CD14-positive monocyte (primary cell): ENCODE data around the gene ATP1B2. TPM values are rescaled to one million over a fixed set of nuclear protein-coding genes. Genes with fewer than 3 reads are reported as not detected.

Experiments
- DNase-seq, 3 donors: peaks; one replicate each; pipeline ENCODE4 v3.0.0-alpha.2; 2011 to 2022
- H2AFZ ChIP-seq: 2 replicates; pipeline ENCODE4 v1.6.0; 2012; ENCODE audit warnings: mild to moderate bottlenecking, low read depth, low read length, inconsistent platforms; ENCODE audit not compliant: insufficient read depth, poor library complexity, severe bottlenecking
- H3K27ac ChIP-seq, 2 donors: 1 replicate in 1 of 2; 2 replicates in 1 of 2; pipeline ENCODE4 v1.5.1; 2012 to 2013; ENCODE audit warnings: low read length in 2 of 2, control low read depth in 1 of 2, inconsistent platforms in 1 of 2, low read depth in 1 of 2, mild to moderate bottlenecking in 1 of 2
- H3K27me3 ChIP-seq, 2 donors: one replicate each; pipeline versions ENCODE4 v1.6.0 to v1.6.1; 2011 to 2013; ENCODE audit warnings: low read length in 2 of 2; ENCODE audit not compliant: control insufficient read depth in 2 of 2, insufficient read depth in 2 of 2
- H3K36me3 ChIP-seq, 2 donors: replicated peaks in 1 of 2; 1 replicate in 1 of 2; 2 replicates in 1 of 2; pipeline versions ENCODE4 v1.5.1 to v1.6.1; 2012 to 2013; ENCODE audit warnings: low read length in 2 of 2, control low read depth in 1 of 2, inconsistent platforms in 1 of 2, mild to moderate bottlenecking in 1 of 2; ENCODE audit not compliant: insufficient read depth in 2 of 2, control insufficient read depth in 1 of 2
- H3K4me1 ChIP-seq, 2 donors: 1 replicate in 1 of 2; 2 replicates in 1 of 2; pipeline versions ENCODE4 v1.5.1 to v1.6.1; 2012 to 2013; ENCODE audit warnings: low read length in 2 of 2, control low read depth in 1 of 2, inconsistent platforms in 1 of 2, mild to moderate bottlenecking in 1 of 2, moderate library complexity in 1 of 2; ENCODE audit not compliant: insufficient read depth in 2 of 2, control insufficient read depth in 1 of 2
- H3K4me2 ChIP-seq: replicated peaks from 2 replicates; pipeline ENCODE3; 2012; ENCODE audit warnings: low read length, moderate library complexity, mild to moderate bottlenecking; ENCODE audit not compliant: poor library complexity, severe bottlenecking; ENCODE audit errors: extremely low read depth
- H3K4me3 ChIP-seq, 3 experiments: fragments of 200-600 bp in 1 of 3; sonication (generic) in 1 of 3; replicated peaks in 1 of 3; 1 replicate in 2 of 3; 2 replicates in 1 of 3; pipeline ENCODE4 v1.5.1; 2011 to 2013; ENCODE audit warnings: low read length in 3 of 3, mild to moderate bottlenecking in 3 of 3, control low read depth in 2 of 3, low read depth in 2 of 3, inconsistent platforms in 1 of 3, moderate library complexity in 1 of 3
- H3K79me2 ChIP-seq: 2 replicates; pipeline ENCODE4 v1.6.0; 2012; ENCODE audit warnings: mild to moderate bottlenecking, control low read depth, inconsistent platforms, low read length, moderate library complexity; ENCODE audit not compliant: insufficient read depth
- H3K9ac ChIP-seq: 2 replicates; pipeline ENCODE4 v1.6.0; 2017; ENCODE audit warnings: low read length, mild to moderate bottlenecking; ENCODE audit not compliant: insufficient read depth, poor library complexity, severe bottlenecking
- H3K9me3 ChIP-seq, 2 donors: replicated peaks in 1 of 2; 1 replicate in 1 of 2; 2 replicates in 1 of 2; pipeline versions ENCODE4 v1.5.1 to v1.6.1; 2012 to 2013; ENCODE audit warnings: low read length in 2 of 2, control low read depth in 1 of 2; ENCODE audit not compliant: control insufficient read depth in 1 of 2, insufficient read depth in 1 of 2
- H4K20me1 ChIP-seq: 2 replicates; pipeline ENCODE4 v1.6.0; 2012; ENCODE audit warnings: mild to moderate bottlenecking, low read length, control low read depth, moderate library complexity; ENCODE audit not compliant: insufficient read depth
- H3K27ac Mint-ChIP-seq, 7 donors: one replicate each; pipeline ENCODE4 v1.8.0; 2020; ENCODE audit warnings: mild to moderate bottlenecking in 7 of 7, mixed read lengths in 7 of 7, moderate library complexity in 6 of 7, inconsistent platforms in 2 of 7
- H3K27me3 Mint-ChIP-seq, 3 donors: one replicate each; pipeline ENCODE4 v1.8.0; 2021 to 2022; ENCODE audit warnings: low read depth in 3 of 3, mild to moderate bottlenecking in 3 of 3, mixed read lengths in 3 of 3, moderate library complexity in 3 of 3, inconsistent platforms in 1 of 3
- H3K36me3 Mint-ChIP-seq, 2 donors: one replicate each; pipeline ENCODE4 v1.8.0; 2020; ENCODE audit warnings: mixed read lengths in 2 of 2, inconsistent platforms in 1 of 2, mild to moderate bottlenecking in 1 of 2
- H3K4me1 Mint-ChIP-seq: one replicate; pipeline ENCODE4 v1.8.0; 2020; ENCODE audit warnings: mild to moderate bottlenecking, mixed read lengths
- H3K4me3 Mint-ChIP-seq, 2 donors: one replicate each; pipeline ENCODE4 v1.8.0; 2020; ENCODE audit warnings: mild to moderate bottlenecking in 2 of 2, mixed read lengths in 2 of 2, moderate library complexity in 1 of 2
- H3K9me3 Mint-ChIP-seq, 7 donors: one replicate each; pipeline ENCODE4 v1.8.0; 2020 to 2022; ENCODE audit warnings: mixed read lengths in 7 of 7, mild to moderate bottlenecking in 6 of 7, moderate library complexity in 6 of 7, inconsistent platforms in 2 of 7
- WGBS: methylation state at CpG from one replicate; pipeline ENCODE4 v1.1.5; 2013; ENCODE audit warnings: missing lambda C conversion rate; ENCODE audit not compliant: insufficient coverage; 5-methylcytosine and 5-hydroxymethylcytosine counted together
- intact Hi-C, 2 donors: fragments of 100-400 bp; cut with micrococcal nuclease; formaldehyde crosslinking; loops; one replicate each; pipeline versions ENCODE4 v1.15.0 to v1.15.1; 2023
- polyA plus RNA-seq, 3 donors: library from polyadenylated mRNA; depleted of rRNA in 1 of 3; unstranded in 2 of 3; stranded (reverse) in 1 of 3; fragments of 300-500 nt in 2 of 3; fragments of >200 nt in 1 of 3; fragmentation: Illumina TruSeq in 2 of 3; gene quantifications; 1 replicate in 2 of 3; 2 replicates in 1 of 3; pipeline ENCODE4 v1.2.3, GENCODE V29; 2012 to 2021
- TF ChIP-seq, protein P1 (sequence below): fragments of 200-600 bp; IDR thresholded peaks from one replicate; pipeline ENCODE4 v1.8.0; 2022; ENCODE audit warnings: antibody characterized with exemption, mild to moderate bottlenecking

ATP1B2 gene
- polyA plus RNA-seq, 3 donors = 0.07 TPM; not detected in 2

DNA sequence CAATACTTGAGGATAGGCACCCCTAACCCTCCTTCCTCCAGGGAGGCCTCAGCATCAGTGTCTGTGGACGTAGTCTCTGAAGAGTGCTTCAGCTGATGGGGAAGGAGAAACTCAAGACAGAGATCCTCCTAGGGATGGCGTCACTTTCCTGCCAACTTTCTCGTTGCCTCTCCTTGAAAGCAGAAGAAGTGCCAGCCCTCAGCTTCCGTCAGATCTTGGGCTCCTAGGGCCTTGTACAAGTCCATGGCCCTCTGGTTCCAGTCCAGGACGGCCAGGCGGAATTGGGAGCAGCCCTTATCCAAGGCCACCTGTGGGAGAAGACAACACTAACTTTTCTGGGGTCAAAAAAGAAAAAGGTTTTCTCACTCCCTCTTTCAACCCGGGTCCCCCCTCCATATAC, 24.4 kb upstream of the ATP1B2 start:
- peak overlapping the region; percentile 93 to 97 (median 95) for H3K27ac Mint-ChIP-seq
- H3K27ac ChIP-seq = peak overlapping the region; percentile 87 to 94
- H3K4me3 Mint-ChIP-seq = peak overlapping the region; percentile 92 to 93
- H3K4me3 ChIP-seq = peak overlapping the region; percentile 69 to 97 (median 80)
- H3K9me3 Mint-ChIP-seq = no peaks in the 10 kb centered on the region
- peaks cover 13% of the 10 kb centered on the region for H3K79me2 ChIP-seq
- no peaks in the 10 kb centered on the region for H3K9me3 ChIP-seq
- peak; percentile 74 to 80 (median 79) for DNase-seq
- H3K4me2 ChIP-seq = peak overlapping the region; percentile 97
- peaks cover 3 to 14% of the 10 kb centered on the region in 2 donors for H3K36me3 Mint-ChIP-seq
- peaks cover 15% of the 10 kb centered on the region for H3K4me1 Mint-ChIP-seq
- H3K9ac ChIP-seq = peak overlapping the region; percentile 93
- no peaks in the 10 kb centered on the region for H4K20me1 ChIP-seq
- H3K27me3 Mint-ChIP-seq = no peaks in the 10 kb centered on the region
- TF ChIP-seq, protein P1, sequence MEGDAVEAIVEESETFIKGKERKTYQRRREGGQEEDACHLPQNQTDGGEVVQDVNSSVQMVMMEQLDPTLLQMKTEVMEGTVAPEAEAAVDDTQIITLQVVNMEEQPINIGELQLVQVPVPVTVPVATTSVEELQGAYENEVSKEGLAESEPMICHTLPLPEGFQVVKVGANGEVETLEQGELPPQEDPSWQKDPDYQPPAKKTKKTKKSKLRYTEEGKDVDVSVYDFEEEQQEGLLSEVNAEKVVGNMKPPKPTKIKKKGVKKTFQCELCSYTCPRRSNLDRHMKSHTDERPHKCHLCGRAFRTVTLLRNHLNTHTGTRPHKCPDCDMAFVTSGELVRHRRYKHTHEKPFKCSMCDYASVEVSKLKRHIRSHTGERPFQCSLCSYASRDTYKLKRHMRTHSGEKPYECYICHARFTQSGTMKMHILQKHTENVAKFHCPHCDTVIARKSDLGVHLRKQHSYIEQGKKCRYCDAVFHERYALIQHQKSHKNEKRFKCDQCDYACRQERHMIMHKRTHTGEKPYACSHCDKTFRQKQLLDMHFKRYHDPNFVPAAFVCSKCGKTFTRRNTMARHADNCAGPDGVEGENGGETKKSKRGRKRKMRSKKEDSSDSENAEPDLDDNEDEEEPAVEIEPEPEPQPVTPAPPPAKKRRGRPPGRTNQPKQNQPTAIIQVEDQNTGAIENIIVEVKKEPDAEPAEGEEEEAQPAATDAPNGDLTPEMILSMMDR = no peak
- H2AFZ ChIP-seq = no peak overlapping the region
- peaks cover 19 to 22% of the 10 kb centered on the region in 2 donors for H3K4me1 ChIP-seq
- no peaks in the 10 kb centered on the region for H3K27me3 ChIP-seq
- H3K36me3 ChIP-seq = no peaks in the 10 kb centered on the region
- intact Hi-C loops = loop anchor here (5.0 kb wide), 1 partner anchor 61 kb away; the partner anchor contains the start of genes TP53 (in 2 of the 2) and WRAP53 (in 2 of the 2)
- 30% methylated on average over 4 of the region's 7 CpGs for WGBS

DNA sequence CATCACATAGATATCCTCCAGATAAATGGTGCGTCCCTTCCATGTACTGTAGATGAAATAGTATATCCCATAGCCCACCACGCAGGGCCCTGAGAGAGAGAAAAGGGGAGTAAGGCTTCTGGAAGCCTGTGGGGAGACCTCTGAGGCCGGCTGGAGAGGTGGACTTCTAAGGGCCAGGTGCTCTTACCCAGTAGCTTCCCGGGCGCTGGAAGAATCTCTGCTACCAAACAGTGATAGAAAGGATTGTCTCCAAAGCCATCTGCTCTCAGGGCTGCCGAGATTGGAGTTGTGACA, 23.8 kb upstream of the ATP1B2 start:
- 50% methylated on average over 1 of the region's 6 CpGs for WGBS
- no peaks in the 10 kb centered on the region for H3K36me3 ChIP-seq
- no peak for DNase-seq
- H3K4me1 Mint-ChIP-seq = peaks cover 15% of the 10 kb centered on the region
- H3K9me3 ChIP-seq = no peaks in the 10 kb centered on the region
- H3K9me3 Mint-ChIP-seq = peaks cover 0 to 2% (median 0%) of the 10 kb centered on the region in 7 donors
- H3K4me1 ChIP-seq = peaks cover 19 to 22% of the 10 kb centered on the region in 2 donors
- H3K27ac Mint-ChIP-seq = peak overlapping the region; percentile 93 to 97 (median 95)
- peak overlapping the region; percentile 87 to 94 for H3K27ac ChIP-seq
- no peaks in the 10 kb centered on the region for H3K27me3 Mint-ChIP-seq
- peak overlapping the region; percentile 93 for H3K9ac ChIP-seq
- H4K20me1 ChIP-seq = no peaks in the 10 kb centered on the region
- intact Hi-C loops = loop anchor here (5.0 kb wide), 1 partner anchor 60 kb away; the partner anchor contains the start of genes TP53 (in 2 of the 2) and WRAP53 (in 2 of the 2)
- H3K4me3 ChIP-seq = peak overlapping the region; percentile 69 to 97 (median 80)
- H3K27me3 ChIP-seq = no peaks in the 10 kb centered on the region
- peak overlapping the region; percentile 66 for H2AFZ ChIP-seq
- TF ChIP-seq, protein P1 = no peak
- peaks cover 13% of the 10 kb centered on the region for H3K79me2 ChIP-seq
- H3K36me3 Mint-ChIP-seq = peaks cover 3 to 14% of the 10 kb centered on the region in 2 donors
- peak overlapping the region; percentile 92 to 93 for H3K4me3 Mint-ChIP-seq
- H3K4me2 ChIP-seq = peak overlapping the region; percentile 97
